GM21737 (cell line): ENCODE data around the gene BEGAIN.

Experiments used
- ATAC-seq: cut with Tn5 transposase; IDR thresholded peaks from one replicate; pipeline ENCODE4 v1.9.1; 2021; ENCODE audit warnings: mild to moderate bottlenecking, moderate library complexity; ENCODE audit not compliant: unreplicated experiment

The BEGAIN gene

GRCh38 chr14:100554696-100555320, 32.4 kb downstream of the BEGAIN start:
- no peak for ATAC-seq

DNA sequence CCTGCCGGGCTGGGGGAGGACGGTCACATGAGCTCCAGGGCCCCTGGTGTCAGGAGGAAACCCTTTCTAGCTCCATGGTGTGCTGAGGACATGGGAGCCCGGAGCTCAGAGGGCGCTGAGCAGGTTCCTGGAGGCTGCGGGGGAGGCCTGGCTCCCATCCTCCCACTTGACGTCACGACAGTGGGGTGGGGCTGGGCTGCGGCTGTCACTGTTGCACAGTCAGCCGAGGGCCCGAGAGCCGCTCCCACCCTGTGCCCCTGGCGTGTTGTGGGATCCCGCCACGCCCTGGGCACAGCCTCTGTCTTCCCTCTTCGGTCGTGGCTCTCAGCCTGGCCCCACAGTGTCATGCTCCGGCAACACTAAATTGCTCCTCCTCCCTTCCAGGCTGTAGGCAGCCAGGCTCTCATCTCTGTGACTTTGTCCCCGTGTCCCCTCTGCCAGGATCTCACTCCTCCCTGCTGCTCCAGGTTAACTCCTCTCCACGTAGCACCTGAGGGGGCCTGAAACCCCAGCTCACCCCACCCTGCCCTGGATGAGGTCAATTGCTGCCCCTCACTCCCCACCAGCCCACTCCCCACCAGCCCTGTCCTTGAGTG, 33.0 kb downstream of the BEGAIN start:
- no peak for ATAC-seq

DNA sequence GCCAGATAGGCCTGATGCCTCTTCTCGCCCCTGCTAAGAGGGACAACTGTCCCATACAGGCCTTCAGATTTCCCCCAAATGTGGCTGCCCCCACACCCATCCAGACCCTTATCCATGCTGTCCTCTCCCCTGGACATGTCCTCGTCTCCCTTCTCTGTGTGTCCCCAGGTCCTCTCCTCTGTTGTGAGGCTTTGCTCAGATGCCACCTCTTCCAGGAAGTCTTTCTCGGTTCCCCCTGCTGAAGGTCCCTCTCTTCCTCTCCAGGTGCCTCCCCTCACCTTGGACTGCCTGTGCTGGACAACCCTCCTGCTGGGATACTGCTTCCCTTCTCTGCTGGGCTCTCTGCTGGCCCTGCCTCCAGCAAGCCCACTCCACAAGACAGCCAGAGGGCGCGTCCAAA, 33.7 kb downstream of the BEGAIN start:
- ATAC-seq, result no peak

DNA sequence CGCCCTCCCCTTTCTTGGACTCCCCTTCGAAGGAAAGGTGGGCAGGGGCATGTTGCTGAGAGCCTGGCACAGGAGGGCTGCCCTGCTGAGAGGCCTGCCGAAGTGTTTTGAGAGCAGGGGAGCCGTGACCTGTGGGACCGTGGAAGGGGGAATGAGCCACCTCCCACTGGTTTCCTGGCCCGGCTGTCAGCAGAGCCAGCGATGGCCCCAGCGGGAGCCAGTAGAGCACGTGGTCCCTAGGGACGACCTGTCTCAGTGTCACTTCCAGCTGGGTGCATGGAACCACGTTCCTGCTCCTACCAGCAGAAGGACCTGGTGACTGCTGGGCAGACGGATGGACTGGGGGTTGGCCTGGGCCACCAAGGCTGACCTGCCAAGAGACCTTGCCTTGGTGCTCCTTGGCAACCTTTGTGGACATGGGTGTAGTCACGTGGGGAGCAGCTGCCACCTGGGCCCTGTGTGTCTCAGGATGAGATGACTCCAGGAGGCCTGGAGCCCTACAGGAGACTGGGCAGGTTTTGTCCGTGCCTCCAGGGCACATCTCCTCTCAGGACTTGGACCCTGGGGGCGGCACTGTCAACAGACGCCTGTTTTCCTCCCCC, 34.6 kb downstream of the BEGAIN start:
- ATAC-seq, result no peak

- ATAC-seq, result no peak
Measured at GRCh38 chr14:100551056-100551455, 36.2 kb downstream of the BEGAIN start.

GRCh38 chr14:100549834-100550625, 37.2 kb downstream of the BEGAIN start:
- no peak for ATAC-seq

DNA sequence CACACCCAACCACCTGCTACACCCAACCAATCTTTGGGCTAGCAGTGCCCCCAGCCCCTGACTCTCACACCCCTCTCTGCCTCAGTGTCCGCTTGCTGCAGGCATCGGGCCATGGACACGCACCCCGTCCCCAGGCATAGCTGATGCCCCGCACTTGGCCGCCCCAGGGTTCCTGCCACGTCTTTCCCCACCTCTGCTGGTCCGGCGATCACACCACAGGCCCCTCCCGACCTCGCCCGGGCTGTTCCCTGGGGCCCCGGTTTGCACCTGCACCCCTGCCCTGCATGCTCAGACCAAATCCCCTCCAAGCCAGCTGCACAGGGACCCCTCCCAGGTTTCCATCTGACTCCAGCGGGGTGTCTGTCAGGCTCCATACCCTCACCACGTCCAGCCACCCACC, 38.3 kb downstream of the BEGAIN start:
- ATAC-seq, result no peak

GRCh38 chr14:100548295-100548655, 38.9 kb downstream of the BEGAIN start:
- no peak for ATAC-seq

DNA sequence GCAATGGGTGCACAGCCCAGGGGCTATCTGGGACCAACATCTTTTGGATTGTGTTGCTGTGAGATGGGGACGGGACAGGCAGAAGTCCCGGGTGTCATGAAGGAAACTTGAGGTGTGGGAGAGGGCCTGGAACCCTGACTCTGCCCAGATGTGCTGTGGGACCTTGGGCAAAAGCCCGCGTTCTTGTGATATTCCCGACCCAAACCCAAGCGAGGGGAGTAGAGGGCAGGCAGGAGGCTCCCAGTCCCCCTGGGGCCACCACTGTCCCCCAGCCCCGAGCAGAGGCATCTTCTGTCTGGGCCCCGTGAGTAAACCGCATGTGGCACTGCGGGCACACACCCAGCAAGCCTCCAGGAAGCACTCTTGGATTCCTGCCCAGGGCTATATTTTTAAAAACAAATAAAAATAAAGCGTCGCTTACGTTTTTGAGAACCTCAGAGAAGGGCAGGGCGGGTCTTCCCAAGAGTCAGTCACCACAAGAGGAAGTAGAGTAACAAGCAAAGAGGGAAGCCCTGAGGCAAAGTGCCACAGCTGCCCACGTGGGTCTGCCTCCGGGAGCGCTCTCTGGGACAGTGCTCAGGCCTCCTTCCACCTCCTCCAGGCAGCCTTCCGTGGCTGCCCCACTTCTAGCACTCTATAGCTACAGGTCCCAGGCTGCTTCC, 39.5 kb downstream of the BEGAIN start:
- ATAC-seq, result no peak

- ATAC-seq, result no peak
Measured at GRCh38 chr14:100546051-100546443, 41.2 kb downstream of the BEGAIN start.

- ATAC-seq, result no peak
Measured at GRCh38 chr14:100545359-100545758, 41.9 kb downstream of the BEGAIN start.

GRCh38 chr14:100544506-100545141, 42.6 kb downstream of the BEGAIN start:
- ATAC-seq, result no peak

GRCh38 chr14:100543471-100544455, 43.5 kb downstream of the BEGAIN start:
- ATAC-seq, result no peak

GRCh38 chr14:100542619-100543205, 44.5 kb downstream of the BEGAIN start:
- no peak for ATAC-seq

GRCh38 chr14:100541621-100542560, 45.3 kb downstream of the BEGAIN start:
- no peak for ATAC-seq

DNA sequence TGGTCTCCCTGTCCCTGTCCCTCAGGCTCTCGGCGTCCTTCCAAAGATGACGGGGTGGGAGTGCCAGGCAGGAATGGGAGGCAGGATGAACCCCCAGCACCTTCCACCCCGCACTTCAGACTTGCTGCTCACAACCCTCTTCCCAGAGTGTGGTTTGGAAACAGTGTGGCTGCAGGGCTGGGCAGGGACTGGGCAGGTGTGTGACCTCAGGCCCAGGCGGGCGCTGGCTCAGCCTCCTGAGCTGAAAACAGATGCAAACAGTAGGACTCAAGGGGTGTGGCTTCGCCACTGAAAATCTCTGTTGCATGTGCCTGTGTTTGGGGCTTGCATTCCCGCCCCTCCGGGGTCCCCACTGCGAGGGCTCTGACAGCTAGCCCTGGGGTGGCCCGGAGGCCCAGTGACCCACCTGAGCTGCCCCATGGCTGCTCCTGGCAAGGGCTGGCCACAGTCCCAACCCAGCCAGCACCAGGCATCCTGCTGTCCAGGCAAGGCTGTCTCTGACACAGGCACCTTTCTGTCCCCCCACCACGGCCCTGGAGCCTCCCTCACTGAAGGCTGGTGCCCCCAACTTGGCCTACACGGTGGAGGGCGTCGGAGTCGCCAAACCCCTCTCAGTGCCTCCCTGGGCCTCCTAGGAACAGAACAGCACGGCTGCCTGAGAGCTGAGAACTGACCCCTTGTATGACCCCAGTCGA, 46.1 kb downstream of the BEGAIN start:
- no peak for ATAC-seq

DNA sequence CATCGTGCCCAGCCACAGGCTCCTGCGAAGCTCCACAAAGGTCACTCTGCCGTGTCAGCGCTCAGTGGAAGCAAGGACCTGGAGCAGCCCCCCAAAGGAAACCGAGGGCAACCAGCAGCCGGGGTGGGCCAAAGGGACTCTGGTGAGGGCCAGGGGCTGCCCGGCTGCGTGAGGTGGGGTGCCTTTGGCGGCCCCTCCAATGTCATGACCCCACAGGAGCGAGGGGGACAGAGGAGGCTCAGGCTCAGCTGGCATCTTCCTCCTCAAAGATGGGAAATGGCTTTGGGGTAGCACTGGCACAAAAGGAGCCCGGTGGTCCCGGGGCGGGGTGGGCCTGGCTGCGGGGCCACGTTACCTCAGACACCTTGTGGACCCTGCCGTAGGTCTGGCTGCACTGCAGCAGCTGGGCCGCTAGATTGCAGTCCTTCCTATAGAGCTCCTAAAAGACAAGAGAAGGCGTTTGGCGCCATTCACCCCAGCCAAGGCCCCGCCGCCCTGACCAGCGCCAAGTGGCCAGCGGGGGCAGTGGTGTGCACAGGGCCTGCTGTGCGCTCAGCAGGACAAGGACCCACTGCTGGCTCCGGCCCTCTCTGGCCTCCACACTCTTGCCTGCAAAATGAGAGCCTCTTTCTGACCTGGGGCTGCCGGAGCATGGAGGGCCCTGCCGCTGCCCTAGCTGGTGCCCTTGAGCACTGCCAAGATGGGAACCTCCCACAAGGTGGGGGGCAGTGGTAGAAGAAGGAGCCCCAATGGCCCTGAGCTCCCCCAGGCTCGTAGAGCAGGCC, 46.9 kb downstream of the BEGAIN start:
- no peak for ATAC-seq
